HL-60 (cell line): ENCODE results near the gene GAB1.

Experiments used
- DNase-seq, 2 experiments: peaks; one replicate each; pipeline ENCODE4 v3.0.0-alpha.2; 2010 to 2020; ENCODE audit warnings: low read depth in 1 of 2, low spot score in 1 of 2
- H3K27ac ChIP-seq: fragments of 250-450 bp; sonication (Bioruptor Pico); replicated peaks from 2 replicates; pipeline ENCODE4 v1.5.1; 2020; ENCODE audit warnings: mild to moderate bottlenecking, moderate library complexity
- H3K27me3 ChIP-seq: fragments of 250-450 bp; sonication (Bioruptor Pico); 2 replicates; pipeline ENCODE4 v1.5.1; 2021; ENCODE audit warnings: mild to moderate bottlenecking, moderate library complexity; ENCODE audit not compliant: insufficient read depth, poor library complexity, severe bottlenecking
- H3K4me3 ChIP-seq: replicated peaks from 2 replicates; pipeline ENCODE4 v1.5.1; 2011; ENCODE audit warnings: mild to moderate bottlenecking, control low read depth, low read length; ENCODE audit not compliant: insufficient read depth
- GABPA ChIP-seq: IDR thresholded peaks from 2 replicates; pipeline ENCODE4 v1.6.1; 2012; ENCODE audit warnings: low read depth
- POLR2AphosphoS5 ChIP-seq: IDR thresholded peaks from 2 replicates; pipeline ENCODE4 v1.6.1; 2012; ENCODE audit warnings: low read depth
- SPI1 ChIP-seq: IDR thresholded peaks from 2 replicates; pipeline ENCODE4 v1.6.1; 2012; ENCODE audit warnings: low read depth, mild to moderate bottlenecking, borderline replicate concordance
- TF ChIP-seq, protein P1 (sequence below): IDR thresholded peaks from one replicate; pipeline ENCODE4 v1.5.1; 2011; ENCODE audit warnings: low read length, control low read depth, inconsistent platforms; ENCODE audit not compliant: insufficient read depth
- TF ChIP-seq, protein P2 (sequence below): IDR thresholded peaks from 2 replicates; pipeline ENCODE4 v1.6.1; 2012; ENCODE audit warnings: low read depth; ENCODE audit not compliant: insufficient replicate concordance

GAB1 gene

DNA sequence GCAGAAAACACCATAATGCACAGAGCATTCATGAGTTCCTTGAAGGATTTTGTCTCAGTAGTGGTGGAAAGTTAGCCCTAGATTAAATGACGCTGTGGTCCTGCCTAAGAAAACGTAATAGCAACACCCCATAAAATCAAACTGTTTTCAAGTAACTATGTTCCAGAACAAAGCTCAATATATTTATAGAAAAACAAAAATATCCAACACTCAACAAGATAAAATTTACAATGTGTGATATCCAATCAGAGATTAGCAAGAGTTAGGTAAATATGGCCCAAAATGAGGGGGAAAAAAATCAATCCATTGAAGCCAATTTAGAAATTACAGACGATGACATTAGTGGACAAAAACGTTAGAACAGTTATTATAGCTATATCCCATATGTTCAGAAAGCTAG, 9.9 kb upstream of the GAB1 start:
- TF ChIP-seq, protein P1, sequence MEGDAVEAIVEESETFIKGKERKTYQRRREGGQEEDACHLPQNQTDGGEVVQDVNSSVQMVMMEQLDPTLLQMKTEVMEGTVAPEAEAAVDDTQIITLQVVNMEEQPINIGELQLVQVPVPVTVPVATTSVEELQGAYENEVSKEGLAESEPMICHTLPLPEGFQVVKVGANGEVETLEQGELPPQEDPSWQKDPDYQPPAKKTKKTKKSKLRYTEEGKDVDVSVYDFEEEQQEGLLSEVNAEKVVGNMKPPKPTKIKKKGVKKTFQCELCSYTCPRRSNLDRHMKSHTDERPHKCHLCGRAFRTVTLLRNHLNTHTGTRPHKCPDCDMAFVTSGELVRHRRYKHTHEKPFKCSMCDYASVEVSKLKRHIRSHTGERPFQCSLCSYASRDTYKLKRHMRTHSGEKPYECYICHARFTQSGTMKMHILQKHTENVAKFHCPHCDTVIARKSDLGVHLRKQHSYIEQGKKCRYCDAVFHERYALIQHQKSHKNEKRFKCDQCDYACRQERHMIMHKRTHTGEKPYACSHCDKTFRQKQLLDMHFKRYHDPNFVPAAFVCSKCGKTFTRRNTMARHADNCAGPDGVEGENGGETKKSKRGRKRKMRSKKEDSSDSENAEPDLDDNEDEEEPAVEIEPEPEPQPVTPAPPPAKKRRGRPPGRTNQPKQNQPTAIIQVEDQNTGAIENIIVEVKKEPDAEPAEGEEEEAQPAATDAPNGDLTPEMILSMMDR, result no peak
- TF ChIP-seq GABPA (no peak), SPI1 (no peak), POLR2AphosphoS5 (no peak)
- TF ChIP-seq, protein P2, sequence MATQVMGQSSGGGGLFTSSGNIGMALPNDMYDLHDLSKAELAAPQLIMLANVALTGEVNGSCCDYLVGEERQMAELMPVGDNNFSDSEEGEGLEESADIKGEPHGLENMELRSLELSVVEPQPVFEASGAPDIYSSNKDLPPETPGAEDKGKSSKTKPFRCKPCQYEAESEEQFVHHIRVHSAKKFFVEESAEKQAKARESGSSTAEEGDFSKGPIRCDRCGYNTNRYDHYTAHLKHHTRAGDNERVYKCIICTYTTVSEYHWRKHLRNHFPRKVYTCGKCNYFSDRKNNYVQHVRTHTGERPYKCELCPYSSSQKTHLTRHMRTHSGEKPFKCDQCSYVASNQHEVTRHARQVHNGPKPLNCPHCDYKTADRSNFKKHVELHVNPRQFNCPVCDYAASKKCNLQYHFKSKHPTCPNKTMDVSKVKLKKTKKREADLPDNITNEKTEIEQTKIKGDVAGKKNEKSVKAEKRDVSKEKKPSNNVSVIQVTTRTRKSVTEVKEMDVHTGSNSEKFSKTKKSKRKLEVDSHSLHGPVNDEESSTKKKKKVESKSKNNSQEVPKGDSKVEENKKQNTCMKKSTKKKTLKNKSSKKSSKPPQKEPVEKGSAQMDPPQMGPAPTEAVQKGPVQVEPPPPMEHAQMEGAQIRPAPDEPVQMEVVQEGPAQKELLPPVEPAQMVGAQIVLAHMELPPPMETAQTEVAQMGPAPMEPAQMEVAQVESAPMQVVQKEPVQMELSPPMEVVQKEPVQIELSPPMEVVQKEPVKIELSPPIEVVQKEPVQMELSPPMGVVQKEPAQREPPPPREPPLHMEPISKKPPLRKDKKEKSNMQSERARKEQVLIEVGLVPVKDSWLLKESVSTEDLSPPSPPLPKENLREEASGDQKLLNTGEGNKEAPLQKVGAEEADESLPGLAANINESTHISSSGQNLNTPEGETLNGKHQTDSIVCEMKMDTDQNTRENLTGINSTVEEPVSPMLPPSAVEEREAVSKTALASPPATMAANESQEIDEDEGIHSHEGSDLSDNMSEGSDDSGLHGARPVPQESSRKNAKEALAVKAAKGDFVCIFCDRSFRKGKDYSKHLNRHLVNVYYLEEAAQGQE, result no peak
- Histone ChIP-seq H3K27ac (no peak overlapping the region), H3K27me3 (no peaks in the 10 kb centered on the region), H3K4me3 (no peak overlapping the region)
- no peak for DNase-seq

DNA sequence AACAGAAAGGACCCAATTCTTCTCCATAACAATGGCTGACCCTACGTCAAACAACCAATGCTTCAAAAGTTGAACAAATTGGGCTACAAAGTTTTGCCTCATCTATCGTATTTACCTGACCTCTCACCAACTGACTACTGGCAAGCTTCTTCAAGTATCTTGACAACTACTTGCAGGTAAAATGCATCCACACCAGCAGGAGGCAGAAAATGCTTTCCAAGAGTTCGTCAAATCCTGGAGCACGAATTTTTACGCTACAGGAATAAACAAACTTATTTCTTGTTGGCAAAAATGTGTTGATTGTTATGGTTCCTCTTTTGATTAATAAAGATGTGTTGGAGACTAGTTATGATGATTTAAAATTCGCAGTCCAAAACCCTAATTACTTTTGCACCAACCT, 6.7 kb upstream of the GAB1 start:
- no peak overlapping the region for H3K4me3 ChIP-seq
- TF ChIP-seq, protein P2, result no peak
- TF ChIP-seq POLR2AphosphoS5 (no peak), SPI1 (no peak), GABPA (no peak)
- TF ChIP-seq, protein P1, result no peak
- H3K27me3 ChIP-seq, result no peaks in the 10 kb centered on the region
- no peak for DNase-seq
- no peak overlapping the region for H3K27ac ChIP-seq

DNA sequence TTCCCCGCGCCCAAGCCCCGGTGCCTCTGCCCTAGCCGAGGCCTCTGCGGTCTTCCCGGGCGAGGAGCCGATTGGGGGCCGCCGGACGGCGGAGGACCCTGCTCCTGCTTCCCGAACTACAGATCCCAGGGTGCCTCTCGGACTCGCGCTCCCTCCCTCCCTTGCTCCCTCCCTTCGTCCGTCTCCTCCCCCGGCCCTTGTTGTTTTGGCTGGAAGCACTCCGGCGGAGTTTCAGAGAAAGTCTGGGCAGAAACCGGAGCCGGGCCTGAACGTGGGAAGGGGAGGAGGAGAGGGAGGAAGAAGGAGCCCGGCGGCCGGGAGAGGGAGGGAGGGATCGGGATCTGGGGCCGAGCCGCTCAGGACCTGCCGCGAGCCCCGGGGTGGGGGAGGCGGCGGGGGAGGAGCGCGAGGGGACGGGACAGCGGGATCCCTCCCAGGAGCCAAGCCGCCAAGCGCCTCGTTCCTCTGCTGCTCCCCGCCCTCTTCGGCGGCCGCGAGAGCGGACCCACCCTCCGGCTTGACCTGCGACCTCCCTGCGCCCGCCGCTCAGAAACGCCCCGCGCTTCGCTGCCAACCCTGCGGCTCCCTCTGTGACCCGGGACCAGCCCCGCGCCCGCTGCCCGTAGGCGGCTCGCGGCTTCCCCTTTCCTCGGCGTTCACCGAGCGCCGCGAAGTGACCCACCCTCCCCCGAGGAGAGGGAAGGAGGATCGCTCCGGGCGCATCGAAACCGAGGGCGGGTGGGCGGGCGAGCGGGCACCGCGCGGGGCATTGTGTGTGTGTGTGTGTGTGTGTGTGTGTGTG, 496 bp upstream of the GAB1 start:
- peak; percentile 10 to 47 for DNase-seq
- Histone ChIP-seq H3K27me3 (peaks cover 20% of the 10 kb centered on the region), H3K4me3 (peak overlapping the region; percentile 63), H3K27ac (no peak overlapping the region)
- TF ChIP-seq SPI1 (peak; percentile 44; the same call in 1 of the 2 replicates), POLR2AphosphoS5 (no peak)

DNA sequence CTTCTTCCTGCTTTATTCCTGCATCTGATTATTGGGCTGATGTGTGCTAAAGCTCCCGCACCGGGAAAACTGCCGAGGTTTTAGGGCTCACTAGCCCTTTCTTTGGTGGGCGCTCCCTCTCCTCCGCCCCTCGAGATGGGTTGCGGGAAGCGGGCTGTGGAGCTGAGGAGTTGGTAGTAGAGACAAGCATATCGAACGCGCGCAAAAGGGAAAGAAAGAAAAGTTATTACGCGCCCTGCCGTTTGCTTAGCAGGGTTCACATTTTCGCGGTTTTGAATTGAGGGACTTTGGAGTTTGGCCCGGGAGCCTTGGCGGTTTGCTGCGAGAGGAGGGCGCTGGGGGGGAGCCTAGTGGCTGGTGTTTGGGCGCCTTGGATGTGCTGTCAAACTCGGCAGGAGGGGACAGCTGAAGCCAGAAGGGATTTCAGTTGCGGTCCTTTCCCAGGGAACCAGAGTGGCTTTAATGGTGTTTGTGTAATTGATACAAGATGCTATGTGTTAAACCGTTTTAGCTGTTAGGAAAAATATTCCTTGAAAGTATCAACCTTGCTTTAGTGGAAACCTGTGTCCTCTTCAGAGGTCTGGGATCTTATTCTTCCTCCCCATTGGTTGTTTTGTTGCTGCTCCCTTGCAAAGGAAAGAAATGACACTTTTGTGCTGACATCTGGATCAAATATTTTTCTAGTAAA, 1.1 kb downstream of the GAB1 start:
- Histone ChIP-seq H3K27ac (no peak overlapping the region), H3K27me3 (peaks cover 20% of the 10 kb centered on the region), H3K4me3 (peak overlapping the region; percentile 63)
- no peak for TF ChIP-seq POLR2AphosphoS5
- TF ChIP-seq, protein P1, result no peak
- no peak for TF ChIP-seq GABPA
- no peak for TF ChIP-seq SPI1
- TF ChIP-seq, protein P2, result no peak
- peak in 1 of 2 experiments; percentile 15 for DNase-seq
